Activated T-cell treated with anti-CD3 and anti-CD28 coated beads for 4 hours (primary cell): ENCODE measurements around the gene CAST.
"Not testable (repeated sequence)": the region's sequence is repeated elsewhere in the genome, so short reads cannot be mapped to it uniquely, and the experiment has no call there.

ENCODE experiments used
- DNase-seq: peaks from one replicate; pipeline ENCODE4 v3.0.0-alpha.2; 2020

CAST gene

DNA sequence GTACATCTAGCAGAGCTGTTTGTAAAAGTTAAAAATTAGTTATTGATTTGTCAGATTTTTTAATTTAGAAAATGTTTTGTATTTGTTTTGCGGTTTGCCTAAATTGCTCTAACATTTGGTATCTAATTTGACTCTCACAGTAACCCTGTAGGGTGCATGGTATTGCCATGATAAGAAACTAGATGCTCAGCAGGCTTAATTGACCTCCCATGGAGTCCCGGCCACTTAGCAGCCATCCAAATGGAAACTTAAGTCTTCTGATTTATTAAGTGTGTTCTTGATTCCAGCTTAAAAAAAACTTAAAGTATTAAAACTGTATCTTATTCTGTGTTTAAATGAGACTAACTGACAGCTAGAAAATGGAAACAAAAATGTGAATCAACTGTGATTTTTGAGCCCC lies 54.5 kb downstream of the CAST start:
- no peak for DNase-seq

DNA sequence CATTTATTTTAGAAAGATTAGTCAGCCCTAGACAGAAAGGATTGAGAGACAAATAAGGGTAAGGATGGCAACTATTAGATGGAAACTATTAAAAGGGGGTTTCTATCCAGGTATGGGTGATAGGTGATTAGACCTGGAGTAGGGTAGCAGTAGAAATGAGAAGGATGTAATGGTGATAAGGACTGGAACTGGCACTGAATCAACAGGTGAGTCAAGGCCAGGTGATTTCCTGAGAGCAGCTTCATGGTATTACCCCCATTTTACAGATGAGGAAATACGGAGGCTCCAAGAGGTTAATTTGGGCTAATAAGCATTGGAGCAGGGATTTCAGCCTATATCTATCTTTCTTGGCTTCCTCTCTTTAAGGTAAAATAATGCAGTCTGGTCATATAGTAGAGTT lies 55.7 kb downstream of the CAST start:
- DNase-seq, result no peak

DNA sequence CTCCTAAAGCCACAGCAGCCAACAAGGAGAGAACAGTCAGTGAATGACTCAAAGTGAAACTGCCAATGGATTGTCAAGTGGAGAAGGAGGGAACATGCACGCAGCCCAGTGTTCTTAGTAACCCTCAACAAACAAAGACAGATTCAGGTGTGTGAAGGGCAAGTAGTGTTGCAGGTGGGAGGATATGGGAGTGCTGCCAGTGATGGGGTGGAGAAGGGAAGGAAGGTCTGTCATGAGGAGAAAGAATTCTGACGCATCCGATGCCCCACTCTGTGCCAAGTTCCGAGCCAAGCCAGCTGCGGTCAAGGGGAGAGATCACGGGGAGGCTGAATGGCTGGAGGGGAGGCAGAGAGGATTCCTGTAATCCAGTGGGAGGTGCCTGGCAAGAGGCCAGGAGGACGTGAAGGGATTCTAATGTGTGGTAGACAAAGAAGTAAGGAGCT lies 56.5 kb downstream of the CAST start:
- DNase-seq, result no peak

DNA sequence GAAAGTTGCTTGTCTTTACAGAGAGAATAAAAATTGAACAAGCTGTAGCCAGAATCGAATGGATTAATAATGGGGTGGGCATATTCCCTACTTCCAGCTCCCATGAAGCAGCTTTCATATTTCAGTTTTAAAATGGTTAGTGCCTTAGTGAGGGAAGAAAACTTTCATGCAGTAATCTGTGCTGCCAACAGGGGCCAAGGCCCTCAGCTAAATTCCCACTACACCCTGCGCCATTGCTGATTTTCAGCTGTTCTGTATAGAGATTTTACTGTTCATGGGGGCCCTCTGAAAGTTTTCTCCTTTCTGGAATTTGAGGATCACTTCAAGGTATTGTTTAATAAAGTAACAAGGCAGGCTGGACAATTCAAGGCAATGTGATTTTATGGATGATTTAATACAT lies 58.2 kb downstream of the CAST start:
- no peak for DNase-seq

DNA sequence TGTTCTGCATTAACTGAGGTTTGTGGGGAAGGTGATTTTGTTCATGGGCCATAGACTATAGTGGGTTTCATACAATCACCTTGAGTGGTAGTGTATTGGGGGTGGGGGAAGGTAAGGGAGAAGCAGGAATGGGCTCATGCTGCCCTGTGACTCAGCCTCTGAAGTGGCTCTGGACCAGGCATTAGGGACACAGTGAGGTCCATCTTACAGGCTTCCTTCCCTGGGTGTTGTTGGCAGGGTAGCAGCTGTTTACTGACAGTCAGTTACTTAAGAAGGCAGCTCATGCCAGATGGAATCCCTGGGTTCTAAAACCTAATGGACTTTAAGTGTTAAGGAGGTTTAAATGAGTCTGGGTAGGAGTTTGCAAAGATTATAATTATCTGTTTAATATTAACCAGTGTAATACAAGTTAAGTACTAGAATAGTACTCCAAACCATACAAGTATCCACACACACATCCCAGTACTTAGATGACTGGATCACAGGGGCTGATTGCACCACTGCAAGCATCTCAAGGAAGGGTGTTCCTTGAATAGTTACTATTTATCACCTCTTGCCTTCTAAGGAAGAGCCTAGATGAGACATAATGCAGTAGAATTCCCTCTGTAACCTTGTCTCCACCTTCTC lies 59.3 kb downstream of the CAST start:
- no peak for DNase-seq

DNA sequence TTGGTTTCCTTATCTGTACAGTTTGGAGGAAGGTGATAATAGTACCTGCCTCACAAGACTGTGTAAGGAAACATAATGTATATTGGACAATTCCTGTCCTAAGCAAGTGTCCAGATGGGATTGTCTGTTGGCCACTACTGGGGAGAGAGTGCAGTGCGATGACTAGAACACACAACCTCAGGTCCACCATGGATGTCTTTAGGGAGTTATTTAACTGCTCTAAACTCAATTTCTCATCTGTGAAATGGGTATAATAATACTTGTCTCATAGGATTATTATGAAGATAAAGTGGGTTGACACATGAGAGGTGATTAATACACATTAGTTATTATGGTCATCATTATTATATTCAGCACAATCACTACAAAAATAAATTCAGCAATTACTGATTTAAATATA lies 63.1 kb downstream of the CAST start:
- DNase-seq, result no peak

DNA sequence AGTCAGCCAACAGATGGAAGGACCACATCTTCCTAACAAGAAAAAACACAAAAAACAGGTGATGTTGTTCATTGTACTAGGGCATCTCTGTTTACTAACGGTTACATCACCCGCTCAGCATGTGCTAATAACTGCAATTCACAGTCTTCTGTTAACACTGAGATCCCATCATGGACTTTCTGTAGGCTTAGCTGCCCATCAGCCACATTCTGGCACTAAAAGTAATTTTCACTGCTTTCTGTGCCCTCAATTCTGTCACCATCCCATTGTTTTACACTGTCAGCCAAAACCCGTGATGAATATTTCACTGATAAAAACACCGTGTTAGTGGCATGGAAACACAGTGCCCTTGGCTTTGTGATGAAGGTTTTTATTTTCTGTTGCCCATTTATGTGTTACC lies 64.6 kb downstream of the CAST start:
- no peak for DNase-seq

DNA sequence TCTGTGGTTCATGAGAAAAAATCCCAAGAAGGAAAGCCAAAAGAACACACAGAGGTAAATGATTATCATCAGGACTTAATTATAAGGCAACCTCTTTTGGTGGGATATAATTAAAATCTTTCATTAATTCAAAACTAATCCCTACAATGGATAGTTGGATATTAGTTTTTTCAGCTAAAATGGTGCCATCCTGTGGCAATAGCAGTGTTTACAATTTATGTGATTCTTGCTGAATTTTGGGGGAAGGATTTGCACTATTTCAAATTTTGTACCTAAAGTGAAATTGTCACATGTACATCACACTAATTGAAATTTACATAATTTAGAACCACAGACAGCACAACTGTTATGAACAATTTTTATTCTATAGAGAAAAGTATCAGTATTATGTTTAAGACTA lies 67.0 kb downstream of the CAST start:
- no peak for DNase-seq

DNA sequence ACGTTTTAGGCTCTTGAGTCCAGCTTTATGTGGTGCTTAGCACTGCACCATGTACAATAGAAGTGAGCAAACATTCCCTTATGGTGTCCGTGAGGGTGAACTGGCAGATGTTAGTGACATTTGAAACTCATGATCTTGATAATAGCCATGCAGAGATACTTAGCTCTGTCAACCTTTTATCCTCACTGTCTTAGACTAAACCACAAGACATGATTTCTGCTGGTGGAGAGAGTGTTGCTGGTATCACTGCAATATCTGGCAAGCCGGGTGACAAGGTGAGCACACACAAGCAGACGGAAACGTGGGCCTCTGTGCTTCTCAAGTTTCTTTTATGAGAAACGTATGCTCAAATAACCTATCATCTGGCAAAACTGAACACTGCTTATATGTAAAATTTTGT lies 68.4 kb downstream of the CAST start:
- DNase-seq, result no peak

DNA sequence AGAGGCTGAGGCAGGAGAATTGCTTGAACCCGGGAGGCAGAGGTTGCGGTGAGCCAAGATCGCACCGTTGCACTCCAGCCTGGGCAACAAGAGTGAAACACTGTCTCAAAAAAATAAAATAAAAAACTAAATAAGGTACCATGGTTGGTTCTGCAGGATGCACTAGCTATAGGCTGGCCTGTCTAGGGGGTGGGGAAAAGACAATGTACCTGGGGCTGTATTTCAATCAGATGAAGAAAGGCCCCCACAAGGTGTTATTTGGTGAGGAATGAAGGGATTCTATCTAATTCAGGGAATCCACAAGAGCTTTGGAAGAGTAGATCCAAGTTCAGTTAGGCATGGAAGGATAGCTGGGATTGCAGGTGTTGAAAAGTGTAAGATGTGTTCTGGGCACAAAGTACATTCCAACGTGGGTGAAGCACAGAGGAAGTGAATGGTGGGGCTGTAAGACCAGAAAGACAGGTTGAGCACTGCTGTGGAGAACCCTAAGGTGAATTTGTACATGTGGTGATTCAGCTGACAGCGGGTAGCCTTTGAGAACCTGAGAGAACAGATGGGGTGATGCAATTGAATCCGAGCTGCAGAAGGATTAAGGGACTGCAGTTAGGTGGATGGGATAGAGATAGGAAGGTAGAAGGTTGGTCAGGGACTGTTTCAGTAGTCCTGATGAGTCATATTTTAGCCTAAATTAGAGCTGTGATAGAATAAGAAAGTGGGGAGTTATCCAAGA lies 71.8 kb downstream of the CAST start:
- no peak for DNase-seq

DNA sequence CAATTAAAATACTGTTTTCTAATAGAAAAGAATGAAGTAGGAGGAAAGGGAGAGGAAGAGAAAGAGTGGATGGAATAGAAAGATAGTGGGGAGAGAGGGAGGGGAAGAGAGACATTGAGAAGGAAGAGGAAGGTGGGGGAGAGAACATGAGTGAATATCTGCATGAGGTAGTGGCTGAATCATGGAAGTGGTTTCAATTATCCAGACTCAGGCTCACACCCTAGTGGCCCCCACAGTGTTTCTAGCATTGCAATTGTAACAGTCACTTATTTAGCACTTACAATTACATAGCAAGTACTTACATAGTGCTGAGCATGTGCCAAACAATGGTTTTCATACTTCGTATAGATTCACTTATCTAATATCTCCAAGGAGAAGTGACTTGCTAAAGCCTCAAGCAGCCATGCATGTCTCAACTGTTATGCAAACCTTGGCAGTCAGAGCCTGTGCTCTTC lies 72.7 kb downstream of the CAST start:
- no peak for DNase-seq

DNA sequence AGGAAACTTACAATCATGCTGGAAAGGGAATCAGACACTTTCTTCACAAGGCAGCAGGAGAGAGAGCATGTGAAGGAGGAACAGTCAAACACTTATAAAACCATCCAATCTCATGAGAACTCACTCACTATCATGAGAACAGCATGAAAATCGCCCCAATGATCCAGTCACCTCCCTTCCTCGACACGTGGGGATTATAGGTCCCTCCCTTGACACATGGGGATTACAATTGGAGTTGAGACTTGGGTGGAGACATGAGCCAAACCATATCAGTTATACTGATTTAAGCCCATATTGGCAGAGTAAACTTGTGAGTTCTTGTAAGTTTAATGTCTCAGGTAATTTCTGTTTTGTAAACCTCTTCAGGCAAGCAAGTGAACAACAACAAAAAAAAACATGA lies 74.8 kb downstream of the CAST start:
- no peak for DNase-seq

DNA sequence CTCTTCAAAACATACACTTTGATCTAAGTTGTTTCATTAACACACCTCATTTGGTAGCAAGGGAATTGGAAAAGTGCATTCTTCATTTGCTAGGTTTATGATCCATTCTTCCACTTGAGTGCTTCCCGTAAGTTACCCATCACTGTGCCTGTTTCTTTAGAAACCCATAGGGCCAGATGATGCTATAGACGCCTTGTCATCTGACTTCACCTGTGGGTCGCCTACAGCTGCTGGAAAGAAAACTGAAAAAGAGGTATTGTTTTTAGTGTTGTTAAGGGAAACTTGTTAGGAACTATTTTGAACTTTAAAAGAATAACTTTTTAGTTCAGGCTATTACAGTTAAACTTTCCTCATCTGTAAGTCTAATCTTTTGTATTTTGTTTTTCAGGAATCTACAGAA lies 78.9 kb downstream of the CAST start:
- no peak for DNase-seq

DNA sequence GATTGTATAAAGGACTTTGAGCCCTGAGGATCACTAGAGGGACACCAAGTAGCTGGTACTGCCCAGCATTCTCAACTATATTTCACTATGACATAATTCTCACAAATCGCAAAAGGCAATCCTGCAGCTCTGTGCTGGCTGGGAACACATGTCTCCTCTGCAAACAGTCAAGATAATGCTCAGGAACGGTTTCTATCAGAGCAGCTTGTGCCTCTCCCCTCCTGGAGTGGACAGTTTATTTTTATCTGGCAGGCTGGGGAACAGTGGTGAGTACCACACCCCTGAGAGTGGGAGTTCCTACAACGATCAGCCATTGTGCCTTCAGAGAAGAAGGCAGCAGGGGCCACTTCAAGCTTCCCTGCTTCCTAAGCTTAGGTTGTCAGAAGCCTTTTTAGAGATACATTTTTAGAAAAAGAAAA lies 79.7 kb downstream of the CAST start:
- DNase-seq, result no peak

DNA sequence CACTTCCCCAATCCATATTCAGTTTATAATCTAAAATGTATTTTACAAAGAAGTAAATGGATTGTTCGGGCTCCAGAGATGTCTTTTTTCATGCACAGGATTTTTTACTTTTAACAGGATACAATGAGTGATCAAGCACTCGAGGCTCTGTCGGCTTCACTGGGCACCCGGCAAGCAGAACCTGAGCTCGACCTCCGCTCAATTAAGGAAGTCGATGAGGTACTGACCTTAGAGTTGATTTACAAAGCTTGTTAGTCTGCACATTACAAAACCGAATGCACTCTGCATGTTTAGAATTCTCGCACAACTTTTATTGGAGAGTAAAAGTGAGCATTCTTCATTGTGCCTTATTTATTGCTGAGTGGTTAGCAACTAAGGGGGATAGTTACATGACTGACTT lies 80.4 kb downstream of the CAST start:
- no peak for DNase-seq

DNA sequence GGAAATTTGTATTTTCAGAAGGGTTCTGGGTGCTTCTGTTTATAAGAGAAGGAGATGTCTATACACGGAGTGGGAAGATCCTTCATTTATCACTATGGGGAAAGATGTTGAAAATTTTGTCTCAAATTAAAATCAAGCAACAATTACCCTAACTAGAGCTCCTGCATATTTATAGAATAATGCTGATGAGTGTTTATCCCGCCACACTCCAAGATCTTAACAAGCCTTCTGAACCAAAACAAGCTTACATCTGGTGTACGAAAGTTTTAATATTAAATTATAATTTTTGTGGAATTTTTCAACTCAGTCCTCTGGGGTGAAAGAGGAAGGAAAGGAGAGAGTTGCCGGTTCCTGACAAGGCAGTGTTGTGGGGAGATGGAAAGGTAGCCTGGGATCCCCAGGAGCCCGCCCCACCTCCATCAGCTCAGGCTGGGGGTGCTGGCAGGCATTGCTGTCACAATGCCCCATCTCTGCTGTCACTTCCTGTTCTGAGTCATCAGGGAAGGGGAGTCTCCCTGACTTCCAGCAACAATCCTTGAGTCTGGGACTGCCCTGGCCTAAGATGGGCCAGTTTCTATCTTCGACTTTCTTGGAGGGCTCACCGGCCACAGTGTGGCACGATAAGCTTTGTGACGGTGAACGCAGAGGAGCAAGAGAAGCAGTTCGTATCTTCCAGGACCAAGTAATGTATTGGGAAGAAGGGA lies 81.0 kb downstream of the CAST start:
- no peak for DNase-seq

DNA sequence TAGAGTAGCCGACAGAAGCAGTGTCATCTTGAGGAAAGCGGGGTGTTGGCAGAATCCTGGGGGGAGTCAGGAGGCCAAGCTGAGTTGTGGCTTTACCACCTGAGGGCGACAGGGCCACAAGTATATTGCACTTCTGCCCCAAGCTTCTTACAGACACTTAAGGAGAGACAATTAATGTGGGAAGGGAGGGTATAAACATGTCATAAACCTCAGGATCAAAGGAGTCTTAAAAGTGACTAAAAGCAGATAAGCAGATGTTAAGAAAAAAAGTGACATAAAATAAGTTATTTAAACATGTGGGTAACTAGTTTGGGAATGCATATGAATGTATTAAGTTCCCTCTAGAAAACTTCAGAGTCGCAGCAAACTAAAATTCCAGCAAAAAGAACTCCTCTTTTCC lies 81.6 kb downstream of the CAST start:
- no peak for DNase-seq

DNA sequence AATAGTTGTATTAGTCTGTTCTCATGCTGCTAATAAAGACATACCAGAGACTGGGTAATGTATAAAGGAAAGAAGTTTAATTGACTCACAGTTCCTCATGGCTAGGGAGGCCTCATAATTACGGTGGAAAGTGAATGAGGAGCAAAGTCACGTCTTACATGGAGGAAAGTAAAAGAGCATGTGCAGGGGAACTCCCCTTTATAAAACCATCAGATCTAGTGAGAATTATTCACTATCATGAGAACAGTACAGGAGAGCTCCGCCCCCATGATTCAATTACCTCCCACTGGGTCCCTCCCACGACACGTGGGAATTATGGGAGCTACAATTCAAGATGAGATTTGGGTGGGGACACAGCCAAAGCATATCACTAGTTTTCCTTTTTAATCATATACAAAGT lies 82.0 kb downstream of the CAST start:
- DNase-seq, result not testable (repeated sequence)

DNA sequence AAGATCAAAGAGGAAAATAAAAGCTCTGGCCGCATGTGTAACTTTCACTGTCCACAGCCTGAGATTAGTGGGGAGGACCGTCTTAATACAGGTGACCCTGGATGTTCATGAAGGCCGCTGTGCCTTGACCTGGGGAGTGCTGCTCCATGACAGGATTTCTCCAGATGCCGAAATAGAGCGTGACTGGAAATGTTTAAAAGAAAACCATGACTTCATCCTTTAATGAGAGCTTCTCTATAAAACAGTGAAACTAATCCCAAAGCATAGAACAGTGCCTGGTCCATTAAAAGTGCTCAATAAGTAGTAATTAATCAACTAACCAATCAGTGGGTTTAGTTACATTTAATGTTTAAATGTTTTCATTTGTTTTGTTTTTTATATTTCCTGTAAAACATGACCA lies 82.8 kb downstream of the CAST start:
- no peak for DNase-seq

DNA sequence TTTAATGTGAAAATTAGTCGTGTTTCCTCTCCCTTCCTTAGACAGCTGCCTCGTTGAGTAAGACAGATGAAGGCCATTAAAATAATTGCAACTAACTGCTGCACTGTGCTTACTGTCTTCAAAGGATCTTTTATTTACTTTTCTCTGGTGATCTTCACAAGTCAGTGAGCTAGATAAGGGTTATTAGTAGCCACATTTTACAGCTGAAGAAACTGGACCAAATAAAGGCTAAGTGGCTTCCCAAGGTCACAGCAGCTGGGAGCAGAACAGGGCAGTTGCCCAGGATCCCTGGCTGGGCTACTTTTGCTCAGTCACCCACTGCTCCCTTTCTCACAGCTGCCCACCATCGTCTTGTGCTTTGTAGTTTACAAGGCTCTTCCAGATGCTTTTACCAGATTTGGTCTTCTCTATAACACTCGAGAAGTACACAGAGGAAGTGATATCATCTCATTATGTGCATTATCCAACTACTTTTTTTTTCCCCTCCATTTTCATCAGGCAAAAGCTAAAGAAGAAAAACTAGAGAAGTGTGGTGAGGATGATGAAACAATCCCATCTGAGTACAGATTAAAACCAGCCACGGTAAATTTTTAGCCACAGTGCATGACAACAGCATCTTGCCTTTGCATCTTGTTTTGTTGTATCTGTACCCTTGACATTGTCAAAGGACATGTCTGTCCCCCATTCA lies 83.8 kb downstream of the CAST start:
- no peak for DNase-seq

DNA sequence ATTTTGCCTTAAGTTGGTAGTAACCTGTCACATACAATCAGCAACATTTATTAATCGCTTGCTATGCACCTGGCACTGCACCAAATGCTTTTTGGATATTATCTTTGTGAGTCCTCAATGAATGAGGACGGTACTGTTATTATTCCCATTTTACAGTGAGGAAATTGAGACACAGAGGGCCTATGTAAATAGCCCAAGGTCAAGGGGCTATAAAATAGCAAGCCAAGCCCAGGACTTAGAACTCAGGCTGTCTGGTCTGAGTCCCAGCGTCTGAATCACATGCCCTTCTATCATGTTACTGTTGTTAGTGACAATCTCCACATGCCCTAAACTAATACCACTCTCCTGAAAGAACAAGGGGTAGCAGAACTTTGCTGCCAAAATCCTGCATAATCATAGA lies 85.5 kb downstream of the CAST start:
- no peak for DNase-seq

DNA sequence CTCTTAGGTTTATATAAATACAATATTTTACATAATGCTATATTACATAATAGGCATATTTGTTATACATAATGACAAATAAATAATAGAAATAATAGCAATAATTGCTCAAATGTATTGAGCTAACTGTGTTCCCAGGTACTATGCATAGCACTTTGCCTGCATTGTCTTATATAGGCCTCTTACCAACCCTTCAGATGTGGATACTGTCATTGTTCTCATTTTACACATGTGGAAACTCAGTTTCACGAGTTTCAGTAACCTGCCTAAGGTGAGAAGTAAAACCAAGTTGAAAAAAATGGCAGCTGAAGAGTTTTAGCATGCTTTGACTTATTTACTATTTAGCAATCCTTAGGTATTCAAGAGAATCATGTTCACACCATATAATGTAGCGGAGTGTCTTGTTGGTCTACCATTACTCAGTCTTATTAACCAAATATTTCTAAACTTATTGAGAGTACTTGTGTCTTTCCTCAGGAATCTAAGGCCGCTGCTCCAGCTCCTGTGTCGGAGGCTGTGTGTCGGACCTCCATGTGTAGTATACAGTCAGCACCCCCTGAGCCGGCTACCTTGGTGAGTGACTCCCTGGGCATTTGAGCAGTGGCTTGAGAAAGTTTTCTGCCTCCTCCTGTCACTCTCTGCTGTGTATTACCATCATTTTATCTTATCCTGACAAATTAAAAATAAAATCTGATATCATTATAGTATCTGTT lies 88.1 kb downstream of the CAST start:
- DNase-seq, result no peak
